PC-3 (cell line): ENCODE measurements around the gene NUDT8.
"Not testable (repeated sequence)": the region's sequence is repeated elsewhere in the genome, so short reads cannot be mapped to it uniquely, and the experiment has no call there.

Experiments used
- EZH2 ChIP-seq: fragments of 300-600 bp; sonication (generic); IDR thresholded peaks from one replicate; pipeline ENCODE4 v1.6.1; 2017; ENCODE audit warnings: antibody characterized with exemption, mild to moderate bottlenecking, low read length; ENCODE audit not compliant: unreplicated experiment
- EZH2phosphoT487 ChIP-seq: fragments of 300-600 bp; sonication (generic); IDR thresholded peaks from 2 replicates; pipeline ENCODE4 v1.6.1; 2018; ENCODE audit warnings: mild to moderate bottlenecking, antibody characterized with exemption, low read length, borderline replicate concordance

DNA sequence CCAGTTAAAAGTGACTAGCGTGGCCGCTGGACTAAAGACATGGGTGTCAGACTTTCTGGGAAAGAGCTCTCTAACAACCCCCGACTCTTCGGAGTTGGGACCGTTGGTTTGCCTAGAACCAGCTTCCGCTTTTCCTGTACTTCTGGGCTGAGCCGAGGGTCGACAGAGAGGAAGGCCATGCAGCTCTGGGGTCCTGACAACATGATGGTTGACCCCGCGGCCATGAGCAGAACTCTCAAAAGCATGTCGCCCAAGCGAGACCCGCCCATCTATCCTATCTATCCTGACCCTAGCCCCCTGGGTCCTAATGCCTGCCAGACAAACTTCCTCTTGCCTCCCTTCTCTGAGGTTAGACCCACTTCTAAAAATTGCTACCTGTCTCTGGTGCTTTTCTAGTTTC is 9.1 kb downstream of the NUDT8 start:
- TF ChIP-seq EZH2phosphoT487, EZH2: not testable (repeated sequence)
